IPS-15b (cell line): ENCODE data around the gene PPIP5K2.

Source experiments
- H3K27me3 ChIP-seq: one replicate; pipeline ENCODE4 v1.6.1; 2013; ENCODE audit warnings: low read length; ENCODE audit not compliant: control insufficient read depth, insufficient read depth
- H3K36me3 ChIP-seq: one replicate; pipeline ENCODE4 v1.6.1; 2013; ENCODE audit warnings: low read length; ENCODE audit not compliant: control insufficient read depth, insufficient read depth
- H3K4me1 ChIP-seq: one replicate; pipeline ENCODE4 v1.6.1; 2013; ENCODE audit warnings: mild to moderate bottlenecking, low read length; ENCODE audit not compliant: control insufficient read depth, insufficient read depth
- H3K4me3 ChIP-seq: one replicate; pipeline ENCODE4 v1.5.1; 2013; ENCODE audit warnings: low read depth, low read length
- H3K9ac ChIP-seq: one replicate; pipeline ENCODE4 v1.6.1; 2013; ENCODE audit warnings: low read depth, mild to moderate bottlenecking, low read length
- H3K9me3 ChIP-seq: one replicate; pipeline ENCODE4 v1.6.1; 2013; ENCODE audit warnings: mild to moderate bottlenecking, low read length; ENCODE audit not compliant: control insufficient read depth, insufficient read depth

Gene PPIP5K2

DNA sequence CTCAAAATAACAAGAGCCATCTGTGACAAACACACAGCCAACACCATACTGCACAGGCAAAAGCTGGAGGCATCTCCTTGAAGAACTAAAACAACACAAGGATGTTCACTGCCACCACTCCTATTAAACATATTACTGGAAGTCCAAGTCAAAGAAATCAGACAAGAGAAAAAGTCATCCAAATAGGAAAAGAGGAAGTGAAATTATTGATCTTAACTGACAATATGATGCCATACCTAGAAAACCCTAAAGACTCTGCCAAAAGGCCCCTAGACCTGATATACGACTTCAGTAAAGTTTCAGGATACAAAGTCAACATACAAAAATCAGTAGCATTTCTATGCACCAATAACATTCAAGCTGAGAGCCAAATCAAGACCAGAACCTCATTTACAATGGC, 108.5 kb downstream of the PPIP5K2 start:
- H3K27me3 ChIP-seq: no peaks in the 10 kb centered on the region
- H3K9ac ChIP-seq: no peak overlapping the region
- H3K4me3 ChIP-seq: no peak overlapping the region
- no peaks in the 10 kb centered on the region for H3K36me3 ChIP-seq
- H3K4me1 ChIP-seq: no peaks in the 10 kb centered on the region
- H3K9me3 ChIP-seq: no peaks in the 10 kb centered on the region

- Histone ChIP-seq H3K9me3 (no peaks in the 10 kb centered on the region), H3K36me3 (no peaks in the 10 kb centered on the region), H3K4me3 (no peak overlapping the region), H3K27me3 (no peaks in the 10 kb centered on the region), H3K4me1 (no peaks in the 10 kb centered on the region), H3K9ac (no peak overlapping the region)
Measured at GRCh38 chr5:103232393-103232999, 112.4 kb downstream of the PPIP5K2 start.

- Histone ChIP-seq H3K9me3 (no peaks in the 10 kb centered on the region), H3K27me3 (no peaks in the 10 kb centered on the region), H3K4me3 (no peak overlapping the region), H3K36me3 (no peaks in the 10 kb centered on the region), H3K9ac (no peak overlapping the region), H3K4me1 (no peaks in the 10 kb centered on the region)
Measured at GRCh38 chr5:103234239-103234975, 114.3 kb downstream of the PPIP5K2 start.

DNA sequence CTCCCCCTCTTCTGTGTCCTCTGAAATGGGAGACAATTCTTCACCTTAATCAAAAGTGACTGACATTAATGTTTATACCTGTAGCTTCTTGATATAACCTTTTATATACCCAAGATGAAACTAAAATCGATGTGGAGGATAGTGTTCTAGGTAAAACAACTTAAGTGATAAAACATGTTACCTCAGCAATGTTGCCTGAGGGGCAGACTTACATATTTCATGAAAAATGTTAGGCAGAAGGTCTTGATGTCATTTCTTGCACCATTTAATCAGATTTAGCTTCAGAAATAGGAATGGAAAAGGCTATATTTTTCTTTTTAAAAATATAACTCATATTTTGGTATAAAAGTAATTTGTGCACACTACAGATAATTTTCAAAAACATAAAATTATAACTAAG, 115.8 kb downstream of the PPIP5K2 start:
- H3K9me3 ChIP-seq: no peaks in the 10 kb centered on the region
- H3K9ac ChIP-seq: no peak overlapping the region
- H3K4me1 ChIP-seq: no peaks in the 10 kb centered on the region
- no peak overlapping the region for H3K4me3 ChIP-seq
- H3K36me3 ChIP-seq: no peaks in the 10 kb centered on the region
- no peaks in the 10 kb centered on the region for H3K27me3 ChIP-seq

- Histone ChIP-seq H3K9me3 (no peaks in the 10 kb centered on the region), H3K4me1 (no peaks in the 10 kb centered on the region), H3K4me3 (no peak overlapping the region), H3K9ac (no peak overlapping the region), H3K27me3 (no peaks in the 10 kb centered on the region), H3K36me3 (no peaks in the 10 kb centered on the region)
Measured at GRCh38 chr5:103237778-103238177, 117.7 kb downstream of the PPIP5K2 start.

DNA sequence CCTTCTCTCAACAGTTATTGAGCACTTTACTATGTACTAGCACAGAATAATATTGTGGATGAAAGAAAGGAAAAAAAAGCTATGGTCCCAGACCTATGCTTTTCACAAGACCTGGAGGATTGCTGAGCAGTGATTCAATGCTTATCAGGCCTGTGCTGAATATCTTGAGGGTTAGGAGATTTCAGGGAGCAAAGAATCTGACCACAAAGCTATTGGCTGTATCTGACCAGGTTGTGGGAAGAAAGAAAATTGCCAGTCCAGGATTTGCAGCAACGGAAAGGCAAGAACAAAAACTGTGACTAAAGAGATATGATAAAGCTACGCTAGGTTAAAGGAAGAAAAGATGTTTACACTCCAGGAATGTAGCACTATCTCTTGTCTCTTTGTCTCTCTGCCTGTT, 123.6 kb downstream of the PPIP5K2 start:
- Histone ChIP-seq H3K4me1 (no peaks in the 10 kb centered on the region), H3K27me3 (no peaks in the 10 kb centered on the region), H3K36me3 (no peaks in the 10 kb centered on the region), H3K4me3 (no peak overlapping the region), H3K9me3 (no peaks in the 10 kb centered on the region), H3K9ac (no peak overlapping the region)

- H3K9me3 ChIP-seq: no peaks in the 10 kb centered on the region
- no peaks in the 10 kb centered on the region for H3K4me1 ChIP-seq
- no peaks in the 10 kb centered on the region for H3K27me3 ChIP-seq
- H3K4me3 ChIP-seq: no peak overlapping the region
- no peak overlapping the region for H3K9ac ChIP-seq
- no peaks in the 10 kb centered on the region for H3K36me3 ChIP-seq
Measured at GRCh38 chr5:103244398-103244797, 124.3 kb downstream of the PPIP5K2 start.

GRCh38 chr5:103245761-103246160, 125.7 kb downstream of the PPIP5K2 start:
- H3K4me1 ChIP-seq: no peaks in the 10 kb centered on the region
- no peak overlapping the region for H3K4me3 ChIP-seq
- H3K9me3 ChIP-seq: no peaks in the 10 kb centered on the region
- no peaks in the 10 kb centered on the region for H3K27me3 ChIP-seq
- no peak overlapping the region for H3K9ac ChIP-seq
- no peaks in the 10 kb centered on the region for H3K36me3 ChIP-seq

GRCh38 chr5:103247118-103247517, 127.0 kb downstream of the PPIP5K2 start:
- Histone ChIP-seq H3K27me3 (no peaks in the 10 kb centered on the region), H3K9ac (no peak overlapping the region), H3K4me3 (no peak overlapping the region), H3K36me3 (no peaks in the 10 kb centered on the region), H3K9me3 (no peaks in the 10 kb centered on the region), H3K4me1 (no peaks in the 10 kb centered on the region)

GRCh38 chr5:103249068-103249467, 129.0 kb downstream of the PPIP5K2 start:
- H3K4me3 ChIP-seq: no peak overlapping the region
- H3K9me3 ChIP-seq: no peaks in the 10 kb centered on the region
- H3K4me1 ChIP-seq: no peaks in the 10 kb centered on the region
- no peaks in the 10 kb centered on the region for H3K36me3 ChIP-seq
- no peaks in the 10 kb centered on the region for H3K27me3 ChIP-seq
- no peak overlapping the region for H3K9ac ChIP-seq

GRCh38 chr5:103254921-103255320, 134.8 kb downstream of the PPIP5K2 start:
- no peak overlapping the region for H3K4me3 ChIP-seq
- no peaks in the 10 kb centered on the region for H3K27me3 ChIP-seq
- no peak overlapping the region for H3K9ac ChIP-seq
- H3K36me3 ChIP-seq: no peaks in the 10 kb centered on the region
- no peaks in the 10 kb centered on the region for H3K4me1 ChIP-seq
- no peaks in the 10 kb centered on the region for H3K9me3 ChIP-seq

DNA sequence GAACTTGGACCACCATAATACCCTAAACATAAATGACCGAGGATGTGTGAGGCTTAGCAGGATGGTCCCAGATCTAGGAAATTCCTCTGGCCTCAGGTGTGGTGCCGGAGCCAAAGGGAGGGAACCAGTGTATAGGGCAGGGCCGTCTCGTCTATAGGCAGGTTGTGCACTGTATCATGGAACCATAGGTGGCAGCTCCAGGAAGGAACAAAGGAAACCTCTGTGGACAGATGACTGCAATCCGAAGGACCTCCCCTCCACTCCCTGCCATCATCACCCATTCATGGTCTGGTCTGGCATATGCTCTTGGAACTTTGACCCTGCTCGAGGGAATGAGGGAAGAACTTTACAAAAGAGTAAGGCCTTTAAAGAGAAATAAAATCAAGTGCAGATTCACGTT, 135.6 kb downstream of the PPIP5K2 start:
- no peaks in the 10 kb centered on the region for H3K27me3 ChIP-seq
- H3K9me3 ChIP-seq: no peaks in the 10 kb centered on the region
- H3K36me3 ChIP-seq: no peaks in the 10 kb centered on the region
- no peak overlapping the region for H3K4me3 ChIP-seq
- no peak overlapping the region for H3K9ac ChIP-seq
- no peaks in the 10 kb centered on the region for H3K4me1 ChIP-seq
